HCT116 (cell line): ENCODE data around the gene GRM8. TPM values are rescaled to one million over a fixed set of nuclear protein-coding genes. Genes with fewer than 3 reads are reported as not detected.

ENCODE experiments used
- ATAC-seq: fragments of 200-7000 bp; cut with Tn5 transposase; 2 replicates; pipeline ENCODE4 v1.9.1; 2020; ENCODE audit warnings: mild to moderate bottlenecking, moderate library complexity
- BruUV-seq: library from RNA; stranded (reverse); fragments of 400-500 nt; replicated peaks from 2 replicates; lab custom pipeline; 2021; lab: Mats Ljungman, UMichigan
- CTCF ChIA-PET: fragments of 300-600 bp; sonication (Branson Sonifier 250); formaldehyde crosslinking; loops from one replicate; lab custom pipeline; 2021; ENCODE audit warnings: antibody characterized with exemption; lab: Charles Lee
- POLR2A ChIA-PET: fragments of 300-600, 350-600 bp; sonication (Branson Sonifier 250); formaldehyde crosslinking; loops from one replicate; lab custom pipeline; 2021; ENCODE audit warnings: antibody characterized with exemption; lab: Charles Lee
- RAD21 ChIA-PET, 2 experiments: fragments of 300-600 bp; sonication (Branson Sonifier 250); formaldehyde crosslinking; loops; one replicate each; lab custom pipeline; 2023; ENCODE audit warnings: low total read pairs in 2 of 2; ENCODE audit not compliant: uncharacterized antibody in 2 of 2, unreplicated experiment in 2 of 2, low non-redundant PET in 1 of 2; lab: Charles Lee
- DNase-seq: peaks from one replicate; pipeline ENCODE4 v3.0.0-alpha.2; 2010; ENCODE audit warnings: low read depth, low spot score
- H2AFZ ChIP-seq: fragments of 200-600 bp; shearing (Covaris generic), sonication (generic); 2 replicates; pipeline ENCODE4 v1.6.1; 2017; ENCODE audit warnings: low read depth, mixed run types, mixed read lengths, antibody characterized with exemption, low read length; ENCODE audit not compliant: poor library complexity, severe bottlenecking
- H3K27ac ChIP-seq: 2 replicates; pipeline ENCODE4 v1.5.1; 2012; ENCODE audit warnings: low read depth, low read length
- H3K27me3 ChIP-seq: fragments of 200-600 bp; sonication (generic); 2 replicates; pipeline ENCODE4 v1.6.1; 2016; ENCODE audit warnings: mixed run types, low read length, mixed read lengths; ENCODE audit not compliant: insufficient read depth
- H3K36me3 ChIP-seq, 2 experiments: fragments of 200-500 bp in 1 of 2; fragments of 200-600 bp in 1 of 2; sonication (Bioruptor generic) in 1 of 2; sonication (generic) in 1 of 2; 2 replicates each; pipeline versions ENCODE4 v1.5.1 to v1.6.1; 2014 to 2016; ENCODE audit warnings: low read length in 2 of 2, inconsistent platforms in 1 of 2, mixed read lengths in 1 of 2, mixed run types in 1 of 2; ENCODE audit not compliant: insufficient read depth in 2 of 2, control insufficient read depth in 1 of 2
- H3K4me1 ChIP-seq, 2 experiments: fragments of 200-600 bp in 1 of 2; sonication (generic) in 1 of 2; 2 replicates each; pipeline versions ENCODE4 v1.5.1 to v1.6.1; 2012 to 2017; ENCODE audit warnings: low read length in 2 of 2, inconsistent platforms in 1 of 2, mild to moderate bottlenecking in 1 of 2, mixed read lengths in 1 of 2, mixed run types in 1 of 2, moderate library complexity in 1 of 2; ENCODE audit not compliant: insufficient read depth in 2 of 2, control insufficient read depth in 1 of 2
- H3K4me2 ChIP-seq: fragments of 200-600 bp; sonication (generic); 2 replicates; pipeline ENCODE4 v1.6.1; 2017; ENCODE audit warnings: mixed run types, low read length, mixed read lengths
- H3K4me3 ChIP-seq, 2 experiments: fragments of 200-600 bp in 1 of 2; sonication (generic) in 1 of 2; replicated peaks in 1 of 2; 2 replicates each; pipeline ENCODE4 v1.5.1; 2011 to 2016; ENCODE audit warnings: low read length in 2 of 2, control low read depth in 1 of 2, low read depth in 1 of 2, mild to moderate bottlenecking in 1 of 2, mixed read lengths in 1 of 2, mixed run types in 1 of 2
- H3K79me2 ChIP-seq: fragments of 200-600 bp; sonication (generic); 2 replicates; pipeline ENCODE4 v1.6.1; 2017; ENCODE audit warnings: mild to moderate bottlenecking, mixed run types, low read length, moderate library complexity, mixed read lengths; ENCODE audit not compliant: insufficient read depth
- H3K9ac ChIP-seq: fragments of 200-600 bp; sonication (generic); 2 replicates; pipeline ENCODE4 v1.6.1; 2016; ENCODE audit warnings: low read length, mixed read lengths
- H3K9me2 ChIP-seq: fragments of 200-600 bp; sonication (generic), shearing (Covaris generic); 2 replicates; pipeline ENCODE4 v1.6.1; 2017; ENCODE audit warnings: mixed run types, mild to moderate bottlenecking, moderate library complexity; ENCODE audit not compliant: insufficient read depth
- H3K9me3 ChIP-seq, 2 experiments: fragments of 200-500 bp in 1 of 2; fragments of 200-600 bp in 1 of 2; sonication (Bioruptor generic) in 1 of 2; sonication (generic) in 1 of 2; 2 replicates each; pipeline ENCODE4 v1.6.1; 2014 to 2017; ENCODE audit warnings: low read length in 2 of 2, mixed read lengths in 2 of 2, inconsistent platforms in 1 of 2, low read depth in 1 of 2, mild to moderate bottlenecking in 1 of 2, mixed run types in 1 of 2, moderate library complexity in 1 of 2; ENCODE audit not compliant: control insufficient read depth in 1 of 2, insufficient read depth in 1 of 2
- H4K20me1 ChIP-seq: fragments of 200-600 bp; sonication (generic), shearing (Covaris generic); 2 replicates; pipeline ENCODE4 v1.6.1; 2017; ENCODE audit warnings: mixed run types, mild to moderate bottlenecking, moderate library complexity; ENCODE audit not compliant: insufficient read depth
- ATF3 ChIP-seq: IDR thresholded peaks from 2 replicates; pipeline ENCODE4 v1.6.1; 2012
- CEBPB ChIP-seq: IDR thresholded peaks from 2 replicates; pipeline ENCODE4 v1.6.1; 2012; ENCODE audit warnings: low read depth
- CTCF ChIP-seq, 3 experiments: fragments of 200-600 bp in 1 of 3; sonication (generic) in 1 of 3; IDR thresholded peaks in 2 of 3; conservative IDR thresholded peaks in 1 of 3; 2 replicates each; pipeline ENCODE4 v1.5.1; 2012 to 2017; ENCODE audit warnings: low read depth in 2 of 3, low read length in 2 of 3, antibody characterized with exemption in 1 of 3, borderline replicate concordance in 1 of 3, control low read depth in 1 of 3, mild to moderate bottlenecking in 1 of 3, mixed read lengths in 1 of 3, mixed run types in 1 of 3, moderate library complexity in 1 of 3; ENCODE audit not compliant: insufficient read depth in 1 of 3
- EGR1 ChIP-seq: IDR thresholded peaks from 2 replicates; pipeline ENCODE4 v1.6.1; 2012; ENCODE audit warnings: low read depth
- ELF1 ChIP-seq: IDR thresholded peaks from 2 replicates; pipeline ENCODE4 v1.6.1; 2012; ENCODE audit warnings: low read depth, borderline replicate concordance
- EZH2 ChIP-seq: fragments of 200-600 bp; sonication (generic); IDR thresholded peaks from 2 replicates; pipeline ENCODE4 v1.6.1; 2017; ENCODE audit warnings: antibody characterized with exemption, mixed run types
- FOSL1 ChIP-seq: IDR thresholded peaks from 2 replicates; pipeline ENCODE4 v1.6.1; 2012; ENCODE audit warnings: low read depth
- POLR2A ChIP-seq: IDR thresholded peaks from 2 replicates; pipeline ENCODE4 v1.7.0; 2011; ENCODE audit warnings: borderline replicate concordance; ENCODE audit not compliant: insufficient read depth, insufficient read length; ENCODE audit errors: extremely low read depth
- POLR2AphosphoS5 ChIP-seq: IDR thresholded peaks from 2 replicates; pipeline ENCODE4 v1.6.1; 2011; ENCODE audit warnings: mild to moderate bottlenecking, low read depth, low read length, moderate library complexity
- SIN3A ChIP-seq: IDR thresholded peaks from 2 replicates; pipeline ENCODE4 v1.6.1; 2012; ENCODE audit warnings: low read depth
- SP1 ChIP-seq: IDR thresholded peaks from 2 replicates; pipeline ENCODE4 v1.6.1; 2012; ENCODE audit warnings: low read depth
- TCF7L2 ChIP-seq: IDR thresholded peaks from 2 replicates; pipeline ENCODE4 v1.7.0; 2011; ENCODE audit warnings: borderline replicate concordance, inconsistent platforms; ENCODE audit not compliant: insufficient read depth, insufficient read length; ENCODE audit errors: extremely low read depth
- ZBTB33 ChIP-seq: IDR thresholded peaks from 2 replicates; pipeline ENCODE4 v1.6.1; 2011; ENCODE audit warnings: mild to moderate bottlenecking, low read length, moderate library complexity; ENCODE audit not compliant: insufficient replicate concordance; ENCODE audit errors: extremely low read depth
- ZNF274 ChIP-seq: fragments of 200-500 bp; sonication (Bioruptor generic); IDR thresholded peaks from 2 replicates; pipeline ENCODE4 v1.6.1; 2014; ENCODE audit warnings: mild to moderate bottlenecking, low read depth, low read length, inconsistent platforms
- intact Hi-C: fragments of 100-400 bp; cut with micrococcal nuclease; formaldehyde crosslinking; loops from 2 replicates; pipeline ENCODE4 v1.10.0; 2022
- total RNA-seq: library from RNA; stranded (reverse); gene quantifications from one replicate; pipeline ENCODE4 v1.2.1, GENCODE V29; 2021; ENCODE audit not compliant: unreplicated experiment
- TF ChIP-seq, protein P1 (sequence below): IDR thresholded peaks from 2 replicates; pipeline ENCODE4 v1.6.1; 2012; ENCODE audit warnings: low read depth

The GRM8 gene
- total RNA-seq, 1 experiment from 2014 or later, result 0.05 TPM

GRCh38 chr7:127089146-127089545 is 163.6 kb downstream of the GRM8 start (continued):
- TF ChIP-seq CTCF (IDR thresholded peaks at IDR 0.05 in 2 of 3, conservative IDR thresholded peaks at IDR 0.05 in 1 of 3; ENCODE audit: borderline replicate concordance in 1 of 3, insufficient read depth in 1 of 3, low read depth in 2 of 3, low read length in 2 of 3), result no peak
- no peak for TF ChIP-seq POLR2A
- TF ChIP-seq, all 23 proteins: peak for 0

DNA sequence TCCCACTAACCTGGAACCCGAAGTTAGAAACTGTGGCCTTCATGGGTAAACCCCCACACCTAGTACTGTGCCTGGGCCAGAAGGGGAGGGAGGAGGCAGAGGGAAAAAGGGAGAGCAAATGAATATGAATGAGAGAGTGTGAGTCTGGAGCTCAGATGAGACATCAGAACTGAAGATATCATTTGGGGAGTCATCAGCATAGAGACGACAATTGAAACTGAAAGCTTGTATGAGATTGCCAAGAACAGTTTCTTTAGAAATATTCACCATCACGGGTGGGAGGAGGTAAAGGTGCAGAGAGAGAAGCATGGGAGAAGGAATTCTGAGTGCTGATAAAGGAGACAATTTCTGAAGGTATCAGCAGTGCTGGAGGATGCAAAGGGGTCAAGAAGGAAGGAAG is 171.2 kb downstream of the GRM8 start:
- H3K4me1 ChIP-seq, result no peaks in the 10 kb centered on the region
- H3K27ac ChIP-seq, result no peak overlapping the region
- no peak for ATAC-seq
- H3K4me3 ChIP-seq, result no peak overlapping the region
- intact Hi-C loops, result no loop called here
- H3K9ac ChIP-seq, result no peak overlapping the region
- CTCF ChIA-PET, result no interaction called here
- no peak for DNase-seq
- no peaks in the 10 kb centered on the region for H3K9me2 ChIP-seq
- no peaks in the 10 kb centered on the region for H3K79me2 ChIP-seq
- no peak overlapping the region for H3K4me2 ChIP-seq
- no peaks in the 10 kb centered on the region for H3K9me3 ChIP-seq
- RAD21 ChIA-PET, result no interaction called here
- H3K27me3 ChIP-seq, result peaks cover 45% of the 10 kb centered on the region; the same call in 1 of the 2 replicates
- no peaks in the 10 kb centered on the region; the same call in 1 of the 2 replicates for H4K20me1 ChIP-seq
- H3K36me3 ChIP-seq, result no peaks in the 10 kb centered on the region
- POLR2A ChIA-PET, result no interaction called here
- no peak overlapping the region for H2AFZ ChIP-seq
- BruUV-seq, result no TSS peak
- TF ChIP-seq TCF7L2 (no peak), ATF3 (no peak), SP1 (no peak), SIN3A (no peak), POLR2AphosphoS5 (no peak), CTCF (IDR thresholded peaks at IDR 0.05 in 2 of 3, conservative IDR thresholded peaks at IDR 0.05 in 1 of 3; ENCODE audit: borderline replicate concordance in 1 of 3, insufficient read depth in 1 of 3, low read depth in 2 of 3, low read length in 2 of 3) (no peak), EGR1 (no peak), EZH2 (no peak), FOSL1 (no peak), ZBTB33 (no peak), CEBPB (no peak), ZNF274 (no peak), ELF1 (no peak)
- TF ChIP-seq, protein P1, sequence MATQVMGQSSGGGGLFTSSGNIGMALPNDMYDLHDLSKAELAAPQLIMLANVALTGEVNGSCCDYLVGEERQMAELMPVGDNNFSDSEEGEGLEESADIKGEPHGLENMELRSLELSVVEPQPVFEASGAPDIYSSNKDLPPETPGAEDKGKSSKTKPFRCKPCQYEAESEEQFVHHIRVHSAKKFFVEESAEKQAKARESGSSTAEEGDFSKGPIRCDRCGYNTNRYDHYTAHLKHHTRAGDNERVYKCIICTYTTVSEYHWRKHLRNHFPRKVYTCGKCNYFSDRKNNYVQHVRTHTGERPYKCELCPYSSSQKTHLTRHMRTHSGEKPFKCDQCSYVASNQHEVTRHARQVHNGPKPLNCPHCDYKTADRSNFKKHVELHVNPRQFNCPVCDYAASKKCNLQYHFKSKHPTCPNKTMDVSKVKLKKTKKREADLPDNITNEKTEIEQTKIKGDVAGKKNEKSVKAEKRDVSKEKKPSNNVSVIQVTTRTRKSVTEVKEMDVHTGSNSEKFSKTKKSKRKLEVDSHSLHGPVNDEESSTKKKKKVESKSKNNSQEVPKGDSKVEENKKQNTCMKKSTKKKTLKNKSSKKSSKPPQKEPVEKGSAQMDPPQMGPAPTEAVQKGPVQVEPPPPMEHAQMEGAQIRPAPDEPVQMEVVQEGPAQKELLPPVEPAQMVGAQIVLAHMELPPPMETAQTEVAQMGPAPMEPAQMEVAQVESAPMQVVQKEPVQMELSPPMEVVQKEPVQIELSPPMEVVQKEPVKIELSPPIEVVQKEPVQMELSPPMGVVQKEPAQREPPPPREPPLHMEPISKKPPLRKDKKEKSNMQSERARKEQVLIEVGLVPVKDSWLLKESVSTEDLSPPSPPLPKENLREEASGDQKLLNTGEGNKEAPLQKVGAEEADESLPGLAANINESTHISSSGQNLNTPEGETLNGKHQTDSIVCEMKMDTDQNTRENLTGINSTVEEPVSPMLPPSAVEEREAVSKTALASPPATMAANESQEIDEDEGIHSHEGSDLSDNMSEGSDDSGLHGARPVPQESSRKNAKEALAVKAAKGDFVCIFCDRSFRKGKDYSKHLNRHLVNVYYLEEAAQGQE, result no peak
